ENCODE measurements around the gene UBE2L3. TPM values are rescaled to one million over a fixed set of nuclear protein-coding genes. Genes with fewer than 3 reads are reported as not detected.
A peak's percentile ranks its signal among the peaks of the same experiment; 100 is the strongest.
"Not testable (repeated sequence)": the region's sequence is repeated elsewhere in the genome, so short reads cannot be mapped to it uniquely, and the experiment has no call there.

UBE2L3 gene
- total RNA-seq, 1 donor from 2014 or later, result 22.0 TPM

GRCh38 chr22:21643533-21644357 is 76.2 kb downstream of the UBE2L3 start:
- TF ChIP-seq, protein P1, sequence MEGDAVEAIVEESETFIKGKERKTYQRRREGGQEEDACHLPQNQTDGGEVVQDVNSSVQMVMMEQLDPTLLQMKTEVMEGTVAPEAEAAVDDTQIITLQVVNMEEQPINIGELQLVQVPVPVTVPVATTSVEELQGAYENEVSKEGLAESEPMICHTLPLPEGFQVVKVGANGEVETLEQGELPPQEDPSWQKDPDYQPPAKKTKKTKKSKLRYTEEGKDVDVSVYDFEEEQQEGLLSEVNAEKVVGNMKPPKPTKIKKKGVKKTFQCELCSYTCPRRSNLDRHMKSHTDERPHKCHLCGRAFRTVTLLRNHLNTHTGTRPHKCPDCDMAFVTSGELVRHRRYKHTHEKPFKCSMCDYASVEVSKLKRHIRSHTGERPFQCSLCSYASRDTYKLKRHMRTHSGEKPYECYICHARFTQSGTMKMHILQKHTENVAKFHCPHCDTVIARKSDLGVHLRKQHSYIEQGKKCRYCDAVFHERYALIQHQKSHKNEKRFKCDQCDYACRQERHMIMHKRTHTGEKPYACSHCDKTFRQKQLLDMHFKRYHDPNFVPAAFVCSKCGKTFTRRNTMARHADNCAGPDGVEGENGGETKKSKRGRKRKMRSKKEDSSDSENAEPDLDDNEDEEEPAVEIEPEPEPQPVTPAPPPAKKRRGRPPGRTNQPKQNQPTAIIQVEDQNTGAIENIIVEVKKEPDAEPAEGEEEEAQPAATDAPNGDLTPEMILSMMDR (IDR thresholded peaks at IDR 0.05), result no peak
- H3K4me1 ChIP-seq, result peaks cover 0 to 14% of the 10 kb centered on the region in 2 donors
- no peaks in the 10 kb centered on the region for H3K9me3 ChIP-seq
- peaks cover 0 to 7% of the 10 kb centered on the region in 2 donors for H3K36me3 ChIP-seq
- no peak overlapping the region for H3K27ac ChIP-seq
- no peak for DNase-seq (ENCODE audit: low spot score in 2 of 2)
- no peaks in the 10 kb centered on the region for H3K27me3 ChIP-seq
- intact Hi-C loops (cut with DNase I), result loop anchor here (2.0 to 10.0 kb wide), 4 partner anchors 539 to 785 kb away; partner anchors contain the start of genes CRKL, LZTR1, PI4KA and SNAP29
- H3K4me3 ChIP-seq, result peak overlapping the region; percentile 63 to 83

DNA sequence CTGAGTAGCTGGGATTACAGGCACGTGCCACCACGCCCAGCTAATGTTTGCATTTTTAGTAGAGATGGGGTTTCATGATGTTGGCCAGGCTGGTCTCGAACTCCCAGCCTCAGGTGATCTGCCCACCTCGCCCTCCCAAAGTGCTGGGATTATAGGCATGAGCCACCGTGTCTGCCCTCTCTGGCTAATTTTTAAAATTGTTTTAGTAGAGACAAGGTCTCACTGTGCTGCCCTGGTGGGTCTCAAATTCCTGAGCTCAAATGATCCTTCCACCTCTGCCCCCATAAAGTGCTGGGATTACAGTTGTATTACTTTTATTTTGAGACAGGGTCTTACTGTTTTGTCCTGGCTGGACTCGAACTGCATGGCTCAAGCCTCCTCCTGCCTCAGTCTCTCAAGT is 78.0 kb downstream of the UBE2L3 start:
- H3K27ac ChIP-seq; H3K27me3 ChIP-seq; H3K9me3 ChIP-seq; DNase-seq (ENCODE audit: low spot score in 2 of 2); H3K4me3 ChIP-seq: not testable (repeated sequence)
- Histone ChIP-seq H3K4me1 (peaks cover 0 to 14% of the 10 kb centered on the region in 2 donors), H3K36me3 (peaks cover 0 to 10% of the 10 kb centered on the region in 2 donors)
- intact Hi-C loops (cut with DNase I), result loop anchor here (10.0 kb wide), 3 partner anchors 541 to 731 kb away; partner anchors contain the start of genes CRKL and LZTR1

GRCh38 chr22:21646608-21647590 is 79.4 kb downstream of the UBE2L3 start:
- H3K27ac ChIP-seq, result no peak overlapping the region

DNA sequence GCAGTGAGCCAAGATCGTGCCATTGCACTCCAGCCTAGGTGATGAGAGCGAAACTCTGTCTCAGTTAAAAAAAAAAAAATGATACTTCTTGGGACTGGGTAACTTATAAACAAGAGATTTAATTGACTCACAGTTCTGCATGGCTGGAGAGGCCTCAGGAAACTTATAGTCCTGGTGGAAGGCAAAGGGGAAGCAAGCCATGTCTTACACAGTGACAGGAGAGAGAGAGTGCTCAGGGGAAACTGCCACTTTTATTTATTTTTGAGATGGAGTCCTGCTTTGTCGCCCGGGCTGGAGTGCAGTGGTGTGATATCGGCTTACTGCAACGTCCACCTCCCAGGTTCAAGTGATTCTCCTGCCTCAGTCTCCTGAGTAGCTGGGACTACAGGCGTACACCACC is 82.8 kb downstream of the UBE2L3 start:
- H3K9me3 ChIP-seq, result no peaks in the 10 kb centered on the region
- no peak for DNase-seq (ENCODE audit: low spot score in 2 of 2)
- no peaks in the 10 kb centered on the region for H3K27me3 ChIP-seq
- no peak overlapping the region for H3K4me3 ChIP-seq
- peaks cover 5 to 10% of the 10 kb centered on the region in 2 donors for H3K4me1 ChIP-seq
- TF ChIP-seq, protein P1 (IDR thresholded peaks at IDR 0.05), result no peak
- H3K27ac ChIP-seq, result no peak overlapping the region
- intact Hi-C loops (cut with DNase I), result no loop called here
- H3K36me3 ChIP-seq, result peaks cover 0 to 5% of the 10 kb centered on the region in 2 donors

More at GRCh38 chr22:21646608-21647590, 79.4 kb downstream of the UBE2L3 start:
- no peaks in the 10 kb centered on the region for H3K27me3 ChIP-seq
- intact Hi-C loops (cut with DNase I), result loop anchor here (10.0 kb wide), 3 partner anchors 542 to 732 kb away; partner anchors contain the start of genes CRKL and LZTR1
- no peak overlapping the region for H3K4me3 ChIP-seq
- TF ChIP-seq, protein P1 (IDR thresholded peaks at IDR 0.05), result peak; percentile 82 to 90 (median 86)
- peaks cover 5 to 16% of the 10 kb centered on the region in 2 donors for H3K4me1 ChIP-seq
- peak in 1 of 2 donors; percentile 88 for DNase-seq (ENCODE audit: low spot score in 2 of 2)
- peaks cover 0 to 10% of the 10 kb centered on the region in 2 donors for H3K36me3 ChIP-seq
- no peaks in the 10 kb centered on the region for H3K9me3 ChIP-seq

DNA sequence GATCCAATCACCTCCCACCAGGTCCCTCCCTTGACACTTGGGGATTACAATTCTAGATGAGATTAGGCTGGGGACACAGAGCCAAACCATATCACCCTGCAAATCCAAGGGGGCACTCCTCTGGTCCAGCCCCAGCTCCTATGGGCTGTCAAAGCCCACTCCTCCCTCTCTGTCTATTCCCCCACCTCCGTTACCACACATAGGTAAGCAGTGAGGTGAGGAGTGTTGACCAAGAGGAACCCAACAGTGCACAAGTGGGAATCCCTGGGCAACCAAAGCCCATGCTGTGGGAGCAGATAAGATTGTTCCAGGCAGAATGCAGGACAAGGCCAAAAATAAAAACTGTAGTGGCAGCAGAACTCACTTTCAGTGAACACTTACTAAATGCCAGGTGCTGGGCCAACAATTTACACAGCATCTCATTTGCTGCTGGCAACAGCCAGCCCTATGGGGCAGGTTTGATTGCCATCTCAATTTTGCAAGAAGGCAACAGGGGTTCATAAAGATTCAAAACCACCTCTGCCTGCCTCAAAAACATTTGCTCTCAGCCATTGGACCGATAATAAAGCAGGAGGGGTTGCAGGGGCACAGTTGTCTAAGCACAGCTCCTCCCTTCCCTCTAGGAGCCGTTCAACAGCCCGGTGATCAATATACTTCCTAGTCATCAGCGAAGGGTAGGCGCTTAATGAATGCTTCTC is 83.5 kb downstream of the UBE2L3 start:
- Histone ChIP-seq H3K4me3 (peak overlapping the region; percentile 52 to 69), H3K4me1 (peaks cover 5 to 10% of the 10 kb centered on the region in 2 donors), H3K27me3 (no peaks in the 10 kb centered on the region), H3K36me3 (peaks cover 0 to 5% of the 10 kb centered on the region in 2 donors), H3K9me3 (no peaks in the 10 kb centered on the region), H3K27ac (no peak overlapping the region)
- DNase-seq (ENCODE audit: low spot score in 2 of 2), result no peak
- intact Hi-C loops (cut with DNase I), result no loop called here
- TF ChIP-seq, protein P1 (IDR thresholded peaks at IDR 0.05), result no peak

Data from ascending aorta (tissue), 2 donors.